Measurements from ENCODE around the gene G0S2. TPM values are rescaled to one million over a fixed set of nuclear protein-coding genes. Genes with fewer than 3 reads are reported as not detected.
A peak's percentile ranks its signal among the peaks of the same experiment; 100 is the strongest.

Gene G0S2
- total and polyA plus RNA-seq, 9 donors, result 41.5 to 392 (median 77.6) TPM

GRCh38 chr1:209717818-209718217 is 42.6 kb downstream of the G0S2 start:
- WGBS, 3 donors, result 86 to 89% (median 88%) methylated on average over 2 of the region's 2 CpGs
- no peaks in the 10 kb centered on the region for H3K36me3 ChIP-seq
- H3K9me3 ChIP-seq, result no peaks in the 10 kb centered on the region
- intact Hi-C loops (cut with DNase I), result no loop called here
- no peak for DNase-seq
- peaks cover 13% of the 10 kb centered on the region for H3K4me1 ChIP-seq (ENCODE audit: insufficient read depth)
- no peaks in the 10 kb centered on the region for H3K27me3 ChIP-seq
- H3K27ac ChIP-seq, result no peak overlapping the region
- no peak overlapping the region for H3K4me3 ChIP-seq
- TF ChIP-seq CTCF (IDR thresholded peaks at IDR 0.05) (no peak), POLR2A (IDR thresholded peaks at IDR 0.05) (no peak)

GRCh38 chr1:209720326-209720725 is 45.1 kb downstream of the G0S2 start:
- WGBS, 3 donors, result 9 to 37% (median 11%) methylated on average over 4 of the region's 4 CpGs
- H3K4me1 ChIP-seq (ENCODE audit: insufficient read depth), result peaks cover 16% of the 10 kb centered on the region

GRCh38 chr1:209720826-209721225 is 45.6 kb downstream of the G0S2 start:
- WGBS, 3 donors, result 49 to 68% (median 51%) methylated on average over 2 of the region's 2 CpGs
- intact Hi-C loops (cut with DNase I), result no loop called here
- peak overlapping the region in 1 of 2 donors; percentile 69 for H3K27ac ChIP-seq

More at GRCh38 chr1:209720326-209720725, 45.1 kb downstream of the G0S2 start:
- H3K27ac ChIP-seq, result peak overlapping the region in 1 of 2 donors; percentile 69
- no peak overlapping the region for H3K4me3 ChIP-seq
- no peak for TF ChIP-seq EP300 (IDR thresholded peaks at IDR 0.05)
- TF ChIP-seq POLR2A (IDR thresholded peaks at IDR 0.05), result no peak
- TF ChIP-seq CTCF (IDR thresholded peaks at IDR 0.05), result no peak
- H3K9me3 ChIP-seq, result no peaks in the 10 kb centered on the region
- H3K27me3 ChIP-seq, result no peaks in the 10 kb centered on the region
- DNase-seq, result peak in 1 of 5 donors; percentile 41
- no peaks in the 10 kb centered on the region for H3K36me3 ChIP-seq
- intact Hi-C loops (cut with DNase I), result no loop called here

GRCh38 chr1:209721323-209721722 is 46.1 kb downstream of the G0S2 start:
- Histone ChIP-seq H3K27me3 (no peaks in the 10 kb centered on the region), H3K9me3 (no peaks in the 10 kb centered on the region), H3K27ac (peak overlapping the region in 1 of 2 donors; percentile 69), H3K4me3 (no peak overlapping the region), H3K4me1 (ENCODE audit: insufficient read depth) (peaks cover 16% of the 10 kb centered on the region), H3K36me3 (no peaks in the 10 kb centered on the region)
- no peak for DNase-seq
- WGBS, 3 donors, result 95 to 100% (median 97%) methylated on average over 1 of the region's 1 CpG
- intact Hi-C loops (cut with DNase I), result no loop called here
- TF ChIP-seq POLR2A (IDR thresholded peaks at IDR 0.05), result no peak

More at GRCh38 chr1:209720826-209721225, 45.6 kb downstream of the G0S2 start:
- Histone ChIP-seq H3K4me3 (no peak overlapping the region), H3K9me3 (no peaks in the 10 kb centered on the region), H3K36me3 (no peaks in the 10 kb centered on the region), H3K4me1 (ENCODE audit: insufficient read depth) (peaks cover 16% of the 10 kb centered on the region), H3K27me3 (no peaks in the 10 kb centered on the region)
- DNase-seq, result no peak
- TF ChIP-seq EP300 (IDR thresholded peaks at IDR 0.05), result no peak
- TF ChIP-seq POLR2A (IDR thresholded peaks at IDR 0.05), result no peak
- TF ChIP-seq CTCF (IDR thresholded peaks at IDR 0.05), result no peak

- WGBS, 3 donors, result 89 to 91% (median 91%) methylated on average over 3 of the region's 3 CpGs
- DNase-seq, result no peak
- no peaks in the 10 kb centered on the region for H3K9me3 ChIP-seq
- TF ChIP-seq EP300 (IDR thresholded peaks at IDR 0.05) (no peak), POLR2A (IDR thresholded peaks at IDR 0.05) (no peak), CTCF (IDR thresholded peaks at IDR 0.05) (no peak)
- H3K27ac ChIP-seq, result no peak overlapping the region
- H3K36me3 ChIP-seq, result no peaks in the 10 kb centered on the region
- no peaks in the 10 kb centered on the region for H3K27me3 ChIP-seq
- intact Hi-C loops (cut with DNase I), result no loop called here
- H3K4me1 ChIP-seq (ENCODE audit: insufficient read depth), result peaks cover 16% of the 10 kb centered on the region
- H3K4me3 ChIP-seq, result no peak overlapping the region
Measured at GRCh38 chr1:209723265-209723664, 48.1 kb downstream of the G0S2 start.

All from ovary (tissue), 9 donors.